Parathyroid adenoma (tissue), 2 donors: ENCODE results near the gene CEP43.

Source experiments
- H2AFZ ChIP-seq: fragments of 300-600 bp; sonication (generic); one replicate; pipeline ENCODE4 v1.7.0; 2017; ENCODE audit warnings: antibody characterized with exemption, mild to moderate bottlenecking
- H3K27ac ChIP-seq: fragments of 300-600 bp; sonication (generic); one replicate; pipeline ENCODE4 v1.7.0; 2017
- H3K27me3 ChIP-seq: fragments of 300-600 bp; sonication (generic); one replicate; pipeline ENCODE4 v1.7.0; 2017; ENCODE audit warnings: low read length; ENCODE audit not compliant: control insufficient read depth, insufficient read depth
- H3K36me3 ChIP-seq: fragments of 300-600 bp; sonication (generic); one replicate; pipeline ENCODE4 v1.7.0; 2017; ENCODE audit warnings: low read length; ENCODE audit not compliant: control insufficient read depth, insufficient read depth
- H3K4me1 ChIP-seq: fragments of 300-600 bp; sonication (generic); one replicate; pipeline ENCODE4 v1.7.0; 2017; ENCODE audit warnings: control low read depth
- H3K4me2 ChIP-seq: fragments of 300-600 bp; sonication (generic); one replicate; pipeline ENCODE4 v1.7.0; 2017; ENCODE audit warnings: low read length
- H3K4me3 ChIP-seq: fragments of 300-600 bp; sonication (generic); one replicate; pipeline ENCODE4 v1.7.0; 2017; ENCODE audit warnings: low read depth, low read length
- H3K79me2 ChIP-seq: fragments of 300-600 bp; sonication (generic); one replicate; pipeline ENCODE4 v1.7.0; 2017; ENCODE audit warnings: control low read depth
- H3K9ac ChIP-seq: fragments of 300-600 bp; sonication (generic); one replicate; pipeline ENCODE4 v1.7.0; 2017; ENCODE audit warnings: mild to moderate bottlenecking
- H3K9me3 ChIP-seq: fragments of 300-600 bp; sonication (generic); one replicate; pipeline ENCODE4 v1.7.0; 2017; ENCODE audit warnings: low read length; ENCODE audit not compliant: control insufficient read depth
- TF ChIP-seq, protein P1 (sequence below): fragments of 300-600 bp; sonication (generic); IDR thresholded peaks from one replicate; pipeline ENCODE4 v1.7.0; 2017; ENCODE audit warnings: antibody characterized with exemption, mild to moderate bottlenecking
- donor health status: primary hyperparathyroidism.

The CEP43 gene

DNA sequence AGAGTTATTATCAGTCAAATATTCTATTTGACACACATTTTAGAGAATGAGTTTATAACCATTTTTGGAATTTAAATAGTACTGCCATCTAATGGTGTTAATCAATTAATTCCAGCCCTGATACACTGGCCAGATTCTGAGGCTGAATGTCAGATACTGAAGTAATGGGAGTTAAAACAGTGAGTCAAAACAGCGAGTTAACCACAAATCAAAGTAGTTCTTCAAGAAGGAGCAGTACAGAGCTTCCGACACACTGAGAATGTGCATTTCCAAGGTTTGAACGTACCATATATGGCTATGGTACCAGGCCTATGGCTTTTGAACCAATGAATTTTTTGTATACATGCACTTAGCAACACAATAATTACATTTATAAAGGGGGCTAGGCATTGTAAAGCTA lies 11.3 kb upstream of the CEP43 start:
- H3K4me3 ChIP-seq, result no peak overlapping the region
- H3K4me1 ChIP-seq, result no peaks in the 10 kb centered on the region
- H2AFZ ChIP-seq, result no peak overlapping the region
- no peaks in the 10 kb centered on the region for H3K36me3 ChIP-seq
- TF ChIP-seq, protein P1, sequence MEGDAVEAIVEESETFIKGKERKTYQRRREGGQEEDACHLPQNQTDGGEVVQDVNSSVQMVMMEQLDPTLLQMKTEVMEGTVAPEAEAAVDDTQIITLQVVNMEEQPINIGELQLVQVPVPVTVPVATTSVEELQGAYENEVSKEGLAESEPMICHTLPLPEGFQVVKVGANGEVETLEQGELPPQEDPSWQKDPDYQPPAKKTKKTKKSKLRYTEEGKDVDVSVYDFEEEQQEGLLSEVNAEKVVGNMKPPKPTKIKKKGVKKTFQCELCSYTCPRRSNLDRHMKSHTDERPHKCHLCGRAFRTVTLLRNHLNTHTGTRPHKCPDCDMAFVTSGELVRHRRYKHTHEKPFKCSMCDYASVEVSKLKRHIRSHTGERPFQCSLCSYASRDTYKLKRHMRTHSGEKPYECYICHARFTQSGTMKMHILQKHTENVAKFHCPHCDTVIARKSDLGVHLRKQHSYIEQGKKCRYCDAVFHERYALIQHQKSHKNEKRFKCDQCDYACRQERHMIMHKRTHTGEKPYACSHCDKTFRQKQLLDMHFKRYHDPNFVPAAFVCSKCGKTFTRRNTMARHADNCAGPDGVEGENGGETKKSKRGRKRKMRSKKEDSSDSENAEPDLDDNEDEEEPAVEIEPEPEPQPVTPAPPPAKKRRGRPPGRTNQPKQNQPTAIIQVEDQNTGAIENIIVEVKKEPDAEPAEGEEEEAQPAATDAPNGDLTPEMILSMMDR, result no peak
- no peak overlapping the region for H3K9ac ChIP-seq
- H3K27me3 ChIP-seq, result no peaks in the 10 kb centered on the region
- H3K9me3 ChIP-seq, result no peaks in the 10 kb centered on the region
- H3K79me2 ChIP-seq, result no peaks in the 10 kb centered on the region
- no peak overlapping the region for H3K4me2 ChIP-seq
- H3K27ac ChIP-seq, result no peak overlapping the region

DNA sequence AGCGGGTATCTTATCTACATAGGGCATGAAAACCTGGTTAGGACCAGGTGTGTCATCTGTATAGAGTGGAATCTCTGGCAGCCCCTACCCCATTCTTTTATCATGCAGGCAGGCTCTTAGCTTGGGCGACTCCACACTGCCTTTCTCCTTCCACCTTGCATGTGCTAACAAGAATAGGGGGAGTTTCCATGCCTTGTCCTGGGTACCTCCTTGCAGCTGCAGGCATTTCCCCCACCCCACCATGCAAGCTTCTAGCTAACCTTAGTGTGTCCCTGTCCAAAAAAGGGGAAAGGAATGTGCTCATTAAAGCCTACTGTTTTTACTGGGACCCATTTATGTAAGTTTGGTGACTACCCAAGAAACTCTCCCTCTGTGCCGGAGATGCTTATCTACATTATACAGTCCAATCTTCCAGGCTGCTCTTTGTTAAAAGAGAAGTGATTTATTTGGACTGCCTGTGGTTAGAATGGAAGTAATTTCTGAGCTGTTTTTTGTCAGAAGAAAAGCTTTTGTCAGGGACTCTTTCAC lies 10.5 kb upstream of the CEP43 start:
- H3K9me3 ChIP-seq, result no peaks in the 10 kb centered on the region
- TF ChIP-seq, protein P1, result no peak
- no peaks in the 10 kb centered on the region for H3K27me3 ChIP-seq
- H2AFZ ChIP-seq, result no peak overlapping the region
- no peak overlapping the region for H3K9ac ChIP-seq
- no peak overlapping the region for H3K4me3 ChIP-seq
- H3K4me2 ChIP-seq, result no peak overlapping the region
- H3K79me2 ChIP-seq, result no peaks in the 10 kb centered on the region
- H3K36me3 ChIP-seq, result no peaks in the 10 kb centered on the region
- no peak overlapping the region for H3K27ac ChIP-seq
- no peaks in the 10 kb centered on the region for H3K4me1 ChIP-seq

DNA sequence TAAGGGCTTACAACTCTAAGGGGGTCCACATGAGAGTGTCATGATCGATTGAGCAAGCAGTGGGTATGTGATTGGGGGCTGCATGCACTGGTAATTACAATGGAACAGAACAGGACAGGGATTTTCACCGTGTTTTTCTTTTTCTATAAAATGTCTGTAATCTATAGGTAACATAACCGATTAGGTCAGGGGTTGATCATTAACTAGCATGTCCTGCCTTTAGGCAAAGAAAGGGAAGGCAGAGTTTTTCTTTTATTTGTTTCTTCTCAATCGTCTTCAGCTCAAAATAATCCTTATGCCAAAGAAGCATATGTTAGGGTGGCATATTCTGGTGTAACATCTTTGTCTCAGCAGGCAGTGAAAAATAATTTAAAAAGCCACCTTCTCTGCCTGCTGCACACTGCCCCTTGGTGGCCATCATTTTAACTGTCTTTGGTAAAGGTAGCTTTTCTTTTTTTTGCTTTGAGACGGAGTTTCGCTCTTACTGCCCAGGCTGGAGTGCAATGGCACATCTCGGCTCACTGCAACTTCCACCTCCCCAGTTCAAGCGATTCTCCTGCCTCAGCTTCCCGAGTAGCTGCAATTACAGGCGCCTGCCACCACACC lies 9.7 kb upstream of the CEP43 start:
- Histone ChIP-seq H3K9me3 (no peaks in the 10 kb centered on the region), H3K27ac (no peak overlapping the region), H3K27me3 (no peaks in the 10 kb centered on the region), H2AFZ (no peak overlapping the region), H3K4me3 (no peak overlapping the region), H3K9ac (no peak overlapping the region), H3K4me2 (no peak overlapping the region), H3K4me1 (no peaks in the 10 kb centered on the region), H3K79me2 (no peaks in the 10 kb centered on the region), H3K36me3 (no peaks in the 10 kb centered on the region)
- TF ChIP-seq, protein P1, result peak; percentile 46

DNA sequence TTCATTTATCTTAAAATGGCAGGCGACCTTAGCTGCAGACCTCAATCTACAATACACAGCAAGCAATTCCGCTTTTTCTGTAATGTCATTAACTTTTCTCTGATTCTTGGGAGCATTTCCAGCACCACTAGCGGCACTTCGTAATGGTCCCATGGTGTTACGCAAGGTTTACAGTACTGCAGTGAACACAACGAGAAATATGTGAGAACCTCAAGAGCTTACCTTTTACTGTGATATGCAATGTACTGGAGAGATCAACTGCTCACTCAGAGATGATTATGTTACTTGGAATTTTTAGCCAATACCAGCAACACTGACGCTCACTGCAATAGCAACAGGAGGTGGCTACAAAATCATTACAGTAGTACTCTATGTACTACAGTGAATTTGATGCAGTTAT lies 2.8 kb upstream of the CEP43 start:
- Histone ChIP-seq H3K79me2 (no peaks in the 10 kb centered on the region), H3K4me3 (no peak overlapping the region), H3K36me3 (no peaks in the 10 kb centered on the region), H2AFZ (no peak overlapping the region), H3K27me3 (no peaks in the 10 kb centered on the region), H3K27ac (no peak overlapping the region), H3K4me2 (no peak overlapping the region), H3K9me3 (no peaks in the 10 kb centered on the region), H3K9ac (no peak overlapping the region), H3K4me1 (peaks cover 5% of the 10 kb centered on the region)
- TF ChIP-seq, protein P1, result no peak

DNA sequence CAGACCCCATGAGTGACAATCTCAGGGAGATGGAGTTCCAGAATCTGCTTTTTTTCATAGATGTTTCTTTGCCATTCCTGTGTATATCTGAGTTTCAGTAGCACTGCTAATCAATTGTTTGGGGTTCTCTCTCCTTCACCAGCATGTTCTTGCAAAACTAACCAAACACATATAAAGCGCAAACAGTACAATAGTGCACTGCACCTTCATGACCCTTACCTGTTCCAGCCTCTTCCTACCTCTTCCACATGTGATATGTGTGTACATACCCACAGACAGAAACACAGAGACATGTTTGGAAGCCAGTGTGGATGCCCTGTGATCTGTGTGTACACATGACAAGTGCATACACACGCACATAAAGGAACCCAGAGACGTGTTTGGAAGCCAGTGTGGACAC lies 1.8 kb upstream of the CEP43 start:
- Histone ChIP-seq H2AFZ (no peak overlapping the region), H3K4me2 (peak overlapping the region; percentile 52), H3K36me3 (no peaks in the 10 kb centered on the region), H3K4me3 (no peak overlapping the region), H3K4me1 (peaks cover 5% of the 10 kb centered on the region), H3K9ac (no peak overlapping the region), H3K9me3 (no peaks in the 10 kb centered on the region), H3K79me2 (no peaks in the 10 kb centered on the region), H3K27me3 (no peaks in the 10 kb centered on the region), H3K27ac (no peak overlapping the region)
- TF ChIP-seq, protein P1, result no peak
